ENCODE measurements around the gene PMPCA. TPM values are rescaled to one million over a fixed set of nuclear protein-coding genes. Genes with fewer than 3 reads are reported as not detected.
A peak's percentile ranks its signal among the peaks of the same experiment; 100 is the strongest.

Gene PMPCA
- total and polyA plus RNA-seq, 2 of the 13 experiments (the other 11 are each of a cell fraction or from before 2014, with no cell fraction given): 70.2 to 88.4 TPM

GRCh38 chr9:136363106-136363948 is 47.1 kb upstream of the PMPCA start, which contains the start of gene DNLZ (continued):
- TF ChIP-seq YEATS2 (CRISPR knock-in tag; IDR thresholded peaks at IDR 0.05; ENCODE audit: borderline replicate concordance) (peak; percentile 56; the same call in 1 of the 2 replicates), ZNF777 (CRISPR knock-in tag; IDR thresholded peaks at IDR 0.05) (peak; percentile 81), ISX (CRISPR knock-in tag; conservative IDR thresholded peaks at IDR 0.05) (no peak; the same call in 1 of the 2 replicates), ZNF251 (CRISPR knock-in tag; IDR thresholded peaks at IDR 0.05) (no peak), GMEB1 (CRISPR knock-in tag; IDR thresholded peaks at IDR 0.05; ENCODE audit: borderline replicate concordance) (peak; percentile 76), ZNF652 (CRISPR knock-in tag; IDR thresholded peaks at IDR 0.05; ENCODE audit: borderline replicate concordance, low read depth) (no peak), ELF1 (CRISPR knock-in tag; IDR thresholded peaks at IDR 0.05) (peak; percentile 94), ATAD3A (CRISPR knock-in tag; IDR thresholded peaks at IDR 0.05) (no peak), ZNF740 (CRISPR knock-in tag; IDR thresholded peaks at IDR 0.05) (peak; percentile 59; the same call in 1 of the 2 replicates), ATM (IDR thresholded peaks at IDR 0.05; ENCODE audit: borderline replicate concordance) (no peak), ZNF768 (CRISPR knock-in tag; IDR thresholded peaks at IDR 0.05) (peak; percentile 70; the same call in 1 of the 2 replicates), FLYWCH1 (CRISPR knock-in tag; IDR thresholded peaks at IDR 0.05) (no peak), ZNF362 (CRISPR knock-in tag; IDR thresholded peaks at IDR 0.05; ENCODE audit: borderline replicate concordance) (peak; percentile 60; the same call in 1 of the 2 replicates), KLF13 (CRISPR knock-in tag; IDR thresholded peaks at IDR 0.05) (no peak), ZBTB10 (CRISPR knock-in tag; IDR thresholded peaks at IDR 0.05; ENCODE audit: borderline replicate concordance) (0 out of 2 replicates have a peak, but pooled peaks have one; percentile 51), ZFX (CRISPR knock-in tag; IDR thresholded peaks at IDR 0.05; ENCODE audit: low read depth) (peak; percentile 85), PRMT3 (CRISPR knock-in tag; IDR thresholded peaks at IDR 0.05; ENCODE audit: borderline replicate concordance, low read depth) (peak; percentile 77; the same call in 1 of the 2 replicates), ETV6 (CRISPR knock-in tag; conservative IDR thresholded peaks at IDR 0.05) (peak; percentile 97), ZNF12 (CRISPR knock-in tag; IDR thresholded peaks at IDR 0.05) (peak; percentile 44; the same call in 1 of the 2 replicates), DMTF1 (CRISPR knock-in tag; IDR thresholded peaks at IDR 0.05) (no peak), RBAK (CRISPR knock-in tag; IDR thresholded peaks at IDR 0.05) (no peak)

All from HepG2 (cell line).